CD4-positive, alpha-beta T cell treated with Interleukin-21 for 1 hour (primary cell): ENCODE data around the gene CACNA1E.

Experiments used
- DNase-seq: peaks from one replicate; pipeline ENCODE4 v3.0.0-alpha.2; 2020

Gene CACNA1E

GRCh38 chr1:181592255-181592859 lies 109.0 kb downstream of the CACNA1E start:
- DNase-seq, result no peak

DNA sequence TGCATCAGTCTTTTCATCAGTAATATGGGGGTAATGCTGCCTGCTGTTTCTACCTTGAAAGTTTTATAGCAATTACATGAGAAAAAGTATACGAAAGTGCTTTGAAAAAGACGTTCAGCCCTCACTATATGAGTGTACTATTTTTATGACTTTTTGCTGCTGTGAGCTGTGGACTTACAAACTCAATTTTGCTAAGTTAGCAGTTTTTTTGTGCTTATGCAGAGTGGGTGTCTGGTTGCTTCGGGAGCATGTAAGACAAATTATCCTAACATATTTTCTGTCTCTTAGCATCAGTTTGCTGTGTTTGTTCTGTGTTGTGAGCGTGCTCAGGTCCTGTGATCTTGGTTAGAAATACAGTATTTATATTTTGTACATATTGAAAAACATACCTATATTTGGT lies 109.7 kb downstream of the CACNA1E start:
- no peak for DNase-seq

DNA sequence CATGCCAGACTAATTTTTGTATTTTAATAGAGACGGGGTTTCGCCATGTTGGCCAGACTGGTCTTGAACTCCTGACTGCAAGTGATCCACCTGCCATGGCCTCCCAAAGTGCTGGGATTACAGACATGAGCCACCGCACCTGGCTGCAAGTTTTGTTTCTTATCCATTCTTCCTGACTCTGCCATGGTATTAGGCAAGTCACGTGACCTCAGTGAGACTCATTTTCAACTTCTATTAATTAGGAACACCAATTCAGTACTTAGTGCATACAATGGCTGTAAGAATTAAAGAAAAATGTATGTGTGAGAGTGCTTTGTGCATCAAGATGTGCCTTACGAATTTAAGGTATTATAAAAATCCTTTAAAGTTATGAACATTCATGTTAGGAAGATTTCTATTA lies 111.2 kb downstream of the CACNA1E start:
- no peak for DNase-seq

GRCh38 chr1:181595234-181595633 lies 111.9 kb downstream of the CACNA1E start:
- no peak for DNase-seq

DNA sequence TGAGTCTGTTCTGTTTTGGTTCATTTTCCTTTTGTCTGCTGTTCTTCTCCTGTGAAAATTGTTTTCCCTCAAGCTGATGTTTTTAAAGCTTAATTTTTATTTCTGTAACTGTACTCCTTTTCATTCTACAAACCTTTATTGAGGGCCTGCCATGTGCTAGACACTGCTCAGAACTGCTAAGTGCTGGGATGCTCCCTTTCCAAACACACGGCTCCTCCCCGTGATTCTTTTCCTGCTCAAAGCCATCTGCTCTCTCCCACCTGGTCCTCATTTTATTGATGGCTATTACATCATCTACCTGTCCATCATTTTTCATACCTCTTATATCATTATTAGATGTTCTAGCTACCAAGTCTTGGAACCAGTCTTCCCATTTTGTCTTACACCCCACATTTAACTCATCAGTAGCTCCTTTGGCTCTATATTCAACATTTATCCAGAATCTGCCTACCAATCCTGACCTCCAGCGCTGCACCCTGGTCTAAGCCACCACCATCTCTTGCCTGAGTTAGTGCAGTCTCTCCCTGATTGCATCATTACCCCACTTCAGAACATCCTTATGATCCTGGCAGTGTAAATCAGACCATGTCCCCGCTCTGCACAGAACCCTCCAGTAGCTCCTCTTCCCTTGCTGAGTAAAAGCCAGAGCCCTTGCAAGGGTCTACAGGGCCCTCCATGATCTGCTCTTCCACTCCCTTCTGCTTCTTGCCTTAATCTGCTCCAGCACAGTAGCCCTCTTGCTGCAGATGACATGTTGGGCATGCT lies 118.1 kb downstream of the CACNA1E start:
- DNase-seq, result no peak

- no peak for DNase-seq
Observed at GRCh38 chr1:181603735-181604410, 120.6 kb downstream of the CACNA1E start.

GRCh38 chr1:181604482-181605249 lies 121.3 kb downstream of the CACNA1E start:
- DNase-seq, result no peak

- DNase-seq, result no peak
Observed at GRCh38 chr1:181607524-181607923, 124.2 kb downstream of the CACNA1E start.

DNA sequence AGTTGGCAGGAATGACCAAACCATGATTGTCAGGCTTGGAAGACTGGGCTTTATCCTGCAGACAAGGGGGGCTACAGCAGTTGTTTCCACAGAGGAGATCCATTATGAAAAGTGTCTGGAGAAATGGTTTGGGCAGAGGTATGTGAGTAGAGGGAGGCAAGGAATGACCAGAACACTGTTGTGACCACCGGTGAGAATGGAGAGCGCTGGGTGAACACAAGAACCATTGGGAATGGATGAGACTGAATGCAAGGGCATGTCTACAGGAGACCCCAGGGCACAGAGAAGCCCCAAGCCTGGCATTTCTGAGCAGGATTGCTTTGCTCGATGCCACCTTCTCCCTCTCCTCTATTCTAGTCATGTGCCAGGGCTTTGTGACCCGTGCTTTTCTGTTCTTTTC lies 125.1 kb downstream of the CACNA1E start:
- DNase-seq, result no peak

DNA sequence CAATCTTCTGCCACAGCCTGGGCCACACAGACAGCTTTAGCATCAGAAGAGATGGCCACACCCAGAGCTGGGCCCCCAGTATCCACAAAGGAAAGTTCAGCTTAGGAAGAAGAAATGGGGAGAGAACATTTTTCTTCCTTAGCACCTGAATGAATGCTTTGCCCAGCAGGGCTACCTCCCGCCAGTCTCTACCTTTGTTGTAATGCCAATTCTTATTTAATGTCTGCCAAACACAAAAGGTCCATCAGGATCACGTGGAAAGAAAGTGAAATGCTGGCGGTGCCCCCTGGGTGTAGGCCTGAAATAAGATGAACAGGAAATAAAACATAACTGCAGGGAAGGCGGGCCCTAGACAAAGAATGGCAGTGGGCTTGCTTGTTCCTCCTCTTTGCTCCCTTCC lies 125.6 kb downstream of the CACNA1E start:
- DNase-seq, result no peak

DNA sequence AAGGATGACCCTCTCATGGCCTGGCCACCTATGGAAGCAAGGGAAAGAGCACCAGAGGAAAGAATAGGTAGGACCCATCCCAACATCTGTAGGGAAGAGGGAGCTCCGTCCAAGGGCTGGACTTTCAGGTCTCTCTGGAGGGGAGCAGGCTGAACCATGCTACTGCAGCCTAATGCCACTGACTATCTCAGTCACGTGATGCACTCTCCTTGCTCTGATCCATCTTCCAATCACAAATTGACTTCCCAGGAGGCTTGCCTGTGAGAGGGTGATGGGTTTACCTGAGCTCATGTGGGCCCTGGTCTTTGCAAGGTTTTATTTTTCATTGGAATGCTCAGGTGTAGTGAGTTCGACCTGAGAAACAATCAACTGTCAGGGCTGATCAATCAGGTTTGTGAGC lies 128.8 kb downstream of the CACNA1E start:
- DNase-seq, result no peak

- no peak for DNase-seq
Observed at GRCh38 chr1:181618559-181618958, 135.2 kb downstream of the CACNA1E start.

DNA sequence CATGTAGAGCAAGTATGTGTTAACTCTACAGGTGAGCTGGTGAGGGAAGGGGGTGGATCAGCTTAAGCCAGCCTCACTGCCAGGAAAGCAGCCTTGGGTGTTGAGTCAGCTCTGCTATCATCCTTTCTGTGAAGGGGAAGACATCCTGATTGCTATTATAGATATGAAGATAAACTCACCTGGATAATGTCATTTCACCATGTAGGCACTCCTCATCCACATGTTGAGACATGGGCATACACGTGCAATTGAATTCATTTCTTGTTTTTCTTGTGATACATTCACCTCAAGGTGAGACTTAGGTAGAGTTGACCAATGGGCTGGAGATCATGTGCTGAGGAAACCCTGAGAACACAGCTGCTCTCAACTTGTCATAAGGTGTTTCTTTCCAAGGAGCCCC lies 136.9 kb downstream of the CACNA1E start:
- DNase-seq, result no peak

GRCh38 chr1:181623850-181624249 lies 140.5 kb downstream of the CACNA1E start:
- DNase-seq, result no peak

- DNase-seq, result no peak
Observed at GRCh38 chr1:181626279-181626938, 143.1 kb downstream of the CACNA1E start.

DNA sequence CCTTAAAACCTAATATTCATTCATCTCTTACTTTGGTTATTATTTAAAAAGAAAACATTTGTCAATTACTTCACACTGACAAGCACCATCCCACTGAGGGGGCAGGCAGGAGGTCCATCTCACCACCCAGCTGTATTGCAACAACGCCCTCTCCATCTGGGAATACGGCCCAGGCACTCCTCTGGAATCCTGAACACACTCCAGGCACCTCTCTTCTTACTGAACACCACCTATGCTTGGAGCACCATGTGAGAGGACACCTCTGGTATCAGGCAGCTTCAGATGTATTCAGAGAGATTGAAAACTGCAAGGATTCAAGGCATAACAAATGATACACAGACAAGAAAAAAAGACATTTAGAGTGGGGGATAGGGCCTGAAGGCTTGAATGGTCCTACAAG lies 147.1 kb downstream of the CACNA1E start:
- no peak for DNase-seq

DNA sequence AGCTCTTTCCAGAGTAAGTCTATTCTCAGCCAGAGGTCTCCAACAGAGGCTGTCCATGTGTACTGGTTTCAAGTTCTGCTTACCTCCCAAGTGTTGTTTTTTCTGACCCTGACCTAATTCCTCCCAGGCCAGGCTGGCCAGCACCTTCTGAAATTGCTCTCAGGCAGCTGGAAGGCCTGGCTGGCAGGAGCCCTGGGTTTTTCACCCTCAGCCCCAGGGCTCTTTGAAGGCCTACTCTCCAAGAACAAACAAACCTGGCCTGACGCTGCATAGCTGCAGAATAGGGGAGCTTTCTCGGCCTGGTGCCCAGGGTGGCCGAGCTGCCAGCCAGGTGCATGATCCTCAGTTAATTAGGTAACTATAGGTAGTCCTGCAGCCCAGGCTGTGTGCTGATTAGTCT lies 147.5 kb downstream of the CACNA1E start:
- no peak for DNase-seq

DNA sequence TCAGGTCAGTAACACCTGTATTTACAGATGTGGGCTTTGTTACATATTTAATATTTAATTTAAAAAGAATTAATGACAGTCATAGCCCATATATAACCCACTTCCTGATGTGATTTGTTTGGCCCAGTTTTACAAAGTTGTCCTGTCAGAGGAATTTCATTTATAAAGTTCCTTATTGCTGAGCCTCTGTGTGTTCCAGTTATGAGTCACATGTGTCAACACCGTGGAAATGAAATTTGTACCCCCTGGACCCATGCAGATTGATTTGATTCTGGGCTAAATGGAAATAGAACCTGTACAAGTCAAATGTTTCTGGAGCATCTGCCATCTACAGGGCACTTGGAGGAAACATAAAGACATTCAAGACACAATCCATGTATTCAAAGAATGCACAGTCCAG lies 149.2 kb downstream of the CACNA1E start:
- no peak for DNase-seq

DNA sequence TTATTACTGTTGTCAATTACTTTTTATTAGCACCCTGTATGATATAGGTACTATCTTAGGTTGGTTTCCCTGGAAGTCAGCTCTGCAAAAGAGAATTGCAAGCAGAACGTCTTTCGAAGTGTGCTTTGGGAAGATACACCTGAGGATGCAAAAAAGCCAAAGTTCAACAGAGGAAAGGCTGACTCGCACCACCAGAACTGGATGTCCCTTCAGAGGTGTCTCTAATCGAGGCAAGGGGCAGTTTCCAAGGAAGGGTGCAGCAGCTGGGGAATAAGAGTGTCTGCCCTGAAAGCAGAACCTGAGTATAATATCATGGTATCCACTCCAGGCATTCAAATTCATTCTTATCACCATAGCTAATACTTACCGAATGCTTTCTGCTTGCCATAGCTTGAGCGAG lies 149.6 kb downstream of the CACNA1E start:
- DNase-seq, result no peak

DNA sequence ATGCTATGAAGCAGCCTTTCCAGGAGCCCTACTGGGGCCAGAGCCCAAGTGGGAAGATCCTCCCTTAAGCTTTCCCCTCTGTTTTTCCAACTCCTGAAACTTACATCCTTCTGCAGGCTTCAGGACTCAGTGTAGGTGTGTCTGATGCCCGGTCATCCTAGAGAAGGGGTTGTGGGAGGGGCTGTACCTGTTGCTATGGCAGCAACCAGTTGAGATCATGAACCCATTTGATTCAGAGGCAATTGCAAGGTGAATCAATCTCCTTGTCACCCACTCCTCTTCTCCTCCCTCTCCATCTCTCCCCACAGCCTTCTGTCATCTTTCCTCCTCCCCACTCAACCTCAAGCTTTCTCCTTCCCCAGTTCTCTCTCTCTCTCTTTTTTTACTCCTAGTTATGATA lies 151.8 kb downstream of the CACNA1E start:
- no peak for DNase-seq

DNA sequence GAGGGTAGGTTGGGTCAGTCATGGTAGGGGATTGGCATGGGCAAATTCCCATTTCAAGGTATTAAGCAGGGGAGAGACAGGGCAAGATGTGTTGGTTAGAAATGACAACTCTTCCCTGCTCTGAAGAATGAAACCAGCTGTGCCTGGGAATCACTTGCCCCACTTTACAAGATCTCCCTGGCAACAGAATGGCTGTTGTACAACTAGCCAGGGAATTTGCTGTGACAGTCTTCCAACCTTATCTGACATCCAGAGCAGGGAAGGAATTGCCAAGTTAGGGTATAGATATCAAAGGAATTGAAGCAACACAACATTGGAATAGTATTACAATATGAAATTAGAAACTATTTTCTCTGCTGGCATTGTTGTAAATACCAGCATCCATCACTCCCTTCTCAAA lies 154.7 kb downstream of the CACNA1E start:
- no peak for DNase-seq

GRCh38 chr1:181640956-181641355 lies 157.6 kb downstream of the CACNA1E start:
- DNase-seq, result no peak

DNA sequence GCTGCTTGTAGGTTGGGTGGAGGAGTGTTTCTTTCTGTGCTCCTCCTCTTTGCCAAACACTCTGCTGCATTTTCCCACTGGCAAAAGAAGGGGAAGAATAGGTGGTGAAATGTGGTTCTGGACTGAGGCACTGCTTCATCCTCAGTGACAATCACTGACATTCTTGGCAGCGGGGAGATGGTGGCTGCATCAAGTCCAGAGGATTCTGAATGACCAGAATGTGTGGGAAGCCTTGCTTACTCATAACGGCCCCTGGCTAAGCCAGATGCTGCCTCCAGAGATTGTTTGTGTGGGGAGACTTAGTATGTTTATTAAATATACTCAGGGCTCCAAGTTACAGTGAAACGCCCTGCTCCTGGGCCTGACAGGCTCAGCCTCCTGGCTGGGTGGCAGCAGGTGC lies 160.3 kb downstream of the CACNA1E start:
- DNase-seq, result no peak
